ENCODE measurements around the gene CACNG1. TPM values are rescaled to one million over a fixed set of nuclear protein-coding genes. Genes with fewer than 3 reads are reported as not detected.

Gene CACNG1
- not detected for total RNA-seq

- no peaks in the 10 kb centered on the region for H3K36me3 ChIP-seq
- peaks cover 5% of the 10 kb centered on the region for H3K27me3 ChIP-seq
- no peak for TF ChIP-seq POLR2A (IDR thresholded peaks at IDR 0.05)
- TF ChIP-seq CTCF (IDR thresholded peaks at IDR 0.05): no peak
- no peak for TF ChIP-seq EP300 (IDR thresholded peaks at IDR 0.05)
- TF ChIP-seq POLR2AphosphoS5 (IDR thresholded peaks at IDR 0.05): no peak
- no peak within 1 kb of the TSS for H3K4me3 ChIP-seq
- H3K9me3 ChIP-seq: peaks cover 7% of the 10 kb centered on the region
- H3K4me1 ChIP-seq: no peaks in the 10 kb centered on the region
- WGBS: 84% methylated on average over 10 of the region's 32 CpGs
- no peak within 1 kb of the TSS for H3K27ac ChIP-seq
- no peak for DNase-seq (ENCODE audit: low spot score in 2 of 2)
Observed at GRCh38 chr17:67044016-67044772, at the start of gene CACNG1. CACNG1 (plus strand) TSS chr17:67044554; CDS start chr17:67044661, 107 bp downstream.

GRCh38 chr17:66994930-66995535 lies 49.3 kb upstream of the CACNG1 start:
- WGBS: 65% methylated on average over 12 of the region's 12 CpGs
- TF ChIP-seq CTCF (IDR thresholded peaks at IDR 0.05): no peak
- no peak for TF ChIP-seq POLR2A (IDR thresholded peaks at IDR 0.05)
- H3K4me1 ChIP-seq: no peaks in the 10 kb centered on the region
- H3K27me3 ChIP-seq: peaks cover 4% of the 10 kb centered on the region
- no peak for DNase-seq (ENCODE audit: low spot score in 2 of 2)
- no peak overlapping the region for H3K27ac ChIP-seq
- H3K9me3 ChIP-seq: no peaks in the 10 kb centered on the region
- H3K4me3 ChIP-seq: no peak overlapping the region
- H3K36me3 ChIP-seq: no peaks in the 10 kb centered on the region

GRCh38 chr17:66995944-66996343 lies 48.4 kb upstream of the CACNG1 start:
- H3K4me3 ChIP-seq: no peak overlapping the region
- no peaks in the 10 kb centered on the region for H3K4me1 ChIP-seq
- DNase-seq (ENCODE audit: low spot score in 2 of 2): no peak
- TF ChIP-seq POLR2A (IDR thresholded peaks at IDR 0.05): no peak
- no peak for TF ChIP-seq POLR2AphosphoS5 (IDR thresholded peaks at IDR 0.05)
- H3K27me3 ChIP-seq: peaks cover 4% of the 10 kb centered on the region
- H3K9me3 ChIP-seq: no peaks in the 10 kb centered on the region
- H3K36me3 ChIP-seq: no peaks in the 10 kb centered on the region
- 77% methylated on average over 7 of the region's 7 CpGs for WGBS
- H3K27ac ChIP-seq: no peak overlapping the region

GRCh38 chr17:66996926-66997325 lies 47.4 kb upstream of the CACNG1 start:
- no peak overlapping the region for H3K27ac ChIP-seq
- H3K4me1 ChIP-seq: no peaks in the 10 kb centered on the region
- TF ChIP-seq POLR2AphosphoS5 (IDR thresholded peaks at IDR 0.05) (no peak), CTCF (IDR thresholded peaks at IDR 0.05) (no peak), POLR2A (IDR thresholded peaks at IDR 0.05) (no peak), EP300 (IDR thresholded peaks at IDR 0.05) (no peak)
- DNase-seq (ENCODE audit: low spot score in 2 of 2): no peak
- H3K9me3 ChIP-seq: no peaks in the 10 kb centered on the region
- no peak overlapping the region for H3K4me3 ChIP-seq
- H3K36me3 ChIP-seq: no peaks in the 10 kb centered on the region
- H3K27me3 ChIP-seq: peaks cover 2% of the 10 kb centered on the region
- 87% methylated on average over 5 of the region's 5 CpGs for WGBS

- H3K4me1 ChIP-seq: no peaks in the 10 kb centered on the region
- peaks cover 8% of the 10 kb centered on the region for H3K27me3 ChIP-seq
- H3K4me3 ChIP-seq: no peak overlapping the region
- no peaks in the 10 kb centered on the region for H3K36me3 ChIP-seq
- H3K9me3 ChIP-seq: peaks cover 4% of the 10 kb centered on the region
- DNase-seq (ENCODE audit: low spot score in 2 of 2): no peak
- 94% methylated on average over 2 of the region's 2 CpGs for WGBS
- no peak for TF ChIP-seq POLR2AphosphoS5 (IDR thresholded peaks at IDR 0.05)
- TF ChIP-seq POLR2A (IDR thresholded peaks at IDR 0.05): no peak
- TF ChIP-seq CTCF (IDR thresholded peaks at IDR 0.05): no peak
- TF ChIP-seq EP300 (IDR thresholded peaks at IDR 0.05): no peak
- no peak overlapping the region for H3K27ac ChIP-seq
Observed at GRCh38 chr17:67003231-67003630, 41.1 kb upstream of the CACNG1 start.
